ENCODE measurements around the gene CBX7. TPM values are rescaled to one million over a fixed set of nuclear protein-coding genes. Genes with fewer than 3 reads are reported as not detected.
"Not testable (repeated sequence)": the region's sequence is repeated elsewhere in the genome, so short reads cannot be mapped to it uniquely, and the experiment has no call there.

The CBX7 gene
- total RNA-seq, 1 donor = 14.5 TPM

- peak; percentile 81 for TF ChIP-seq CTCF (IDR thresholded peaks at IDR 0.05; ENCODE audit: extremely low read depth, low read depth, low read length)
- H3K9me3 ChIP-seq (ENCODE audit: low read depth, low read length) = no peaks in the 10 kb centered on the region
- no peaks in the 10 kb centered on the region for H4K20me1 ChIP-seq (ENCODE audit: insufficient read depth, low read length)
- H3K4me1 ChIP-seq (ENCODE audit: insufficient read depth, low read length) = peaks cover 28% of the 10 kb centered on the region
- H2AFZ ChIP-seq (ENCODE audit: low read length) = peak overlapping the region; percentile 49
- no peak overlapping the region for H3K4me3 ChIP-seq (ENCODE audit: insufficient read depth, low read length)
- peak; percentile 95 for DNase-seq (ENCODE audit: insufficient read length, low spot score, missing footprints)
- no peaks in the 10 kb centered on the region for H3K36me3 ChIP-seq (ENCODE audit: insufficient read depth, low read length)
- no peaks in the 10 kb centered on the region for H3K79me2 ChIP-seq (ENCODE audit: insufficient read depth, low read length)
- peaks cover 6% of the 10 kb centered on the region for H3K27me3 ChIP-seq (ENCODE audit: insufficient read depth, low read length)
- H3K4me2 ChIP-seq (ENCODE audit: insufficient read depth, low read length) = peak overlapping the region; percentile 60
- no peak overlapping the region for H3K27ac ChIP-seq (ENCODE audit: low read depth, low read length)
These were observed 18.5 kb upstream of the CBX7 start for GRCh38 chr22:39170825-39171622.

- no peaks in the 10 kb centered on the region for H3K9me3 ChIP-seq (ENCODE audit: low read depth, low read length)
- TF ChIP-seq CTCF (IDR thresholded peaks at IDR 0.05; ENCODE audit: extremely low read depth, low read depth, low read length) = no peak
- no peaks in the 10 kb centered on the region for H3K79me2 ChIP-seq (ENCODE audit: insufficient read depth, low read length)
- no peak overlapping the region for H2AFZ ChIP-seq (ENCODE audit: low read length)
- no peaks in the 10 kb centered on the region for H3K36me3 ChIP-seq (ENCODE audit: insufficient read depth, low read length)
- H3K27ac ChIP-seq (ENCODE audit: low read depth, low read length) = no peak overlapping the region
- H3K4me2 ChIP-seq (ENCODE audit: insufficient read depth, low read length) = no peak overlapping the region
- H3K4me3 ChIP-seq (ENCODE audit: insufficient read depth, low read length) = no peak overlapping the region
- H3K27me3 ChIP-seq (ENCODE audit: insufficient read depth, low read length) = peaks cover 6% of the 10 kb centered on the region
- H3K4me1 ChIP-seq (ENCODE audit: insufficient read depth, low read length) = peaks cover 17% of the 10 kb centered on the region
- H4K20me1 ChIP-seq (ENCODE audit: insufficient read depth, low read length) = no peaks in the 10 kb centered on the region
- DNase-seq (ENCODE audit: insufficient read length, low spot score, missing footprints) = no peak
These were observed 17.5 kb upstream of the CBX7 start for GRCh38 chr22:39169797-39170466.

DNA sequence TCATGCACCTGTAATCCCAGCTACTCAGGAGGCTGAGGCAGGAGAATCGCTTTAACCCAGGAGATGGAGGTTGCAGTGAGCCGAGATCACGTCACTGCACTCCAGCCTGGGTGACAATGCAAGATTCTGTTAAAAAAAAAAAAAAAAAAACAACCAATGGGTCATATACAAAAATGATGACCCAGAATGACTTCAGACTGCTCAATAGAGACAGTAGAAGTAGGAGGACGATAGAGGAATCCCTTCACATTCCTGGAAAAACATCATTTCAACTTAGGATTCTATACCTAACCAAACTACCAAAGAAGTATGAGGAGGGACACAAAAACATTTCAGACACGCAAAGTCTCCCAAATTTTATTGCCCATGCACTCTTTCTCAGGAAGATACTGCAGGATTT, 14.1 kb upstream of the CBX7 start:
- H4K20me1 ChIP-seq (ENCODE audit: insufficient read depth, low read length) = no peaks in the 10 kb centered on the region
- peaks cover 6% of the 10 kb centered on the region for H3K27me3 ChIP-seq (ENCODE audit: insufficient read depth, low read length)
- no peak overlapping the region for H3K4me2 ChIP-seq (ENCODE audit: insufficient read depth, low read length)
- H3K36me3 ChIP-seq (ENCODE audit: insufficient read depth, low read length) = no peaks in the 10 kb centered on the region
- H3K4me1 ChIP-seq (ENCODE audit: insufficient read depth, low read length) = peaks cover 3% of the 10 kb centered on the region
- H3K79me2 ChIP-seq (ENCODE audit: insufficient read depth, low read length) = no peaks in the 10 kb centered on the region
- no peak for TF ChIP-seq CTCF (IDR thresholded peaks at IDR 0.05; ENCODE audit: extremely low read depth, low read depth, low read length)
- H2AFZ ChIP-seq (ENCODE audit: low read length) = no peak overlapping the region
- H3K4me3 ChIP-seq (ENCODE audit: insufficient read depth, low read length) = no peak overlapping the region
- H3K27ac ChIP-seq (ENCODE audit: low read depth, low read length) = no peak overlapping the region
- no peaks in the 10 kb centered on the region for H3K9me3 ChIP-seq (ENCODE audit: low read depth, low read length)
- no peak for DNase-seq (ENCODE audit: insufficient read length, low spot score, missing footprints)

DNA sequence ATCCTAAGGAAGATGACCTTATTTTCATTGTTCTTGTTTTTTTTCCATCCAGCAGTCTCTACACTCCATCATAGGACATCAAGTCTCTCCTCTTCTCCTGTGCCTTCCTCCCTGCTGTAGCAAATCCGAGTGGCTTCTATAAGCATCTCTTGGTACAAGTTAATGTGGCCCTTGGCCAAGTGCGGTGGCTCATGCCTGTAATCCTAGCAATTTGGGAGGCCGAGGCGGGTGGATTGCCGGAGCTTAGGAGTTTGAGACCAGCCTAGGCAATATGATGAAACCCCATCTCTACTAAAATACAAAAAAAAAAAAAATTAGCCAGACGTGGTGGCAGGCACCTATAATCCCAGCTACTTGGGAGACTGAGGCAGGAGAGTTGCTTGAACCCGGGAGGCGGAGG, 3.6 kb upstream of the CBX7 start:
- not testable (repeated sequence) for H3K36me3 ChIP-seq (ENCODE audit: insufficient read depth, low read length); H3K4me3 ChIP-seq (ENCODE audit: insufficient read depth, low read length); H4K20me1 ChIP-seq (ENCODE audit: insufficient read depth, low read length); H3K27ac ChIP-seq (ENCODE audit: low read depth, low read length); H3K4me2 ChIP-seq (ENCODE audit: insufficient read depth, low read length); H2AFZ ChIP-seq (ENCODE audit: low read length); H3K9me3 ChIP-seq (ENCODE audit: low read depth, low read length); H3K79me2 ChIP-seq (ENCODE audit: insufficient read depth, low read length)
- peak; percentile 81 for DNase-seq (ENCODE audit: insufficient read length, low spot score, missing footprints)
- peaks cover 10% of the 10 kb centered on the region for H3K4me1 ChIP-seq (ENCODE audit: insufficient read depth, low read length)
- peaks cover 47% of the 10 kb centered on the region for H3K27me3 ChIP-seq (ENCODE audit: insufficient read depth, low read length)

All from osteoblast (primary cell).